Measurements from ENCODE around the gene CTBP2. TPM values are rescaled to one million over a fixed set of nuclear protein-coding genes. Genes with fewer than 3 reads are reported as not detected.

CTBP2 gene
- total and polyA plus RNA-seq, 8 donors: 71.2 to 90.0 (median 84.1) TPM

GRCh38 chr10:124996854-124997215 is 163.5 kb downstream of the CTBP2 start:
- H3K27ac ChIP-seq: no peak overlapping the region
- DNase-seq: peak in 1 of 4 donors; percentile 61
- ATAC-seq: no peak
- H3K9me3 ChIP-seq: no peaks in the 10 kb centered on the region
- H3K4me1 ChIP-seq: peaks cover 22 to 29% of the 10 kb centered on the region in 2 donors
- H3K36me3 ChIP-seq: peaks cover 0 to 100% of the 10 kb centered on the region in 2 donors
- intact Hi-C loops (cut with DNase I): no loop called here
- no peak overlapping the region for H3K4me3 ChIP-seq
- H3K27me3 ChIP-seq: no peaks in the 10 kb centered on the region
- TF ChIP-seq CTCF (IDR thresholded peaks at IDR 0.05): no peak

GRCh38 chr10:124996127-124996853 is 164.1 kb downstream of the CTBP2 start:
- intact Hi-C loops (cut with DNase I): no loop called here
- H3K4me3 ChIP-seq: no peak overlapping the region
- no peak for TF ChIP-seq CTCF (IDR thresholded peaks at IDR 0.05)
- H3K36me3 ChIP-seq: peaks cover 0 to 100% of the 10 kb centered on the region in 2 donors
- ATAC-seq (no peak), DNase-seq (peak in 2 of 4 donors; percentile 13 to 65)
- H3K27ac ChIP-seq: no peak overlapping the region
- H3K9me3 ChIP-seq: no peaks in the 10 kb centered on the region
- H3K27me3 ChIP-seq: no peaks in the 10 kb centered on the region
- H3K4me1 ChIP-seq: peaks cover 16 to 24% of the 10 kb centered on the region in 2 donors

- H3K4me3 ChIP-seq: no peak overlapping the region
- no peak for TF ChIP-seq CTCF (IDR thresholded peaks at IDR 0.05)
- no peak overlapping the region for H3K27ac ChIP-seq
- peaks cover 9 to 17% of the 10 kb centered on the region in 2 donors for H3K4me1 ChIP-seq
- no peaks in the 10 kb centered on the region for H3K9me3 ChIP-seq
- ATAC-seq (no peak), DNase-seq (peak in 1 of 4 donors; percentile 43)
- H3K27me3 ChIP-seq: no peaks in the 10 kb centered on the region
- intact Hi-C loops (cut with DNase I): no loop called here
- H3K36me3 ChIP-seq: peaks cover 0 to 100% of the 10 kb centered on the region in 2 donors
Measured at GRCh38 chr10:124995605-124996004, 164.8 kb downstream of the CTBP2 start.

- Histone ChIP-seq H3K36me3 (peaks cover 0 to 100% of the 10 kb centered on the region in 2 donors), H3K27ac (no peak overlapping the region)
Measured at GRCh38 chr10:124994573-124995473, 165.5 kb downstream of the CTBP2 start.

More at GRCh38 chr10:124994573-124995473, 165.5 kb downstream of the CTBP2 start:
- H3K27me3 ChIP-seq: no peaks in the 10 kb centered on the region
- H3K9me3 ChIP-seq: no peaks in the 10 kb centered on the region
- H3K4me1 ChIP-seq: peaks cover 2 to 9% of the 10 kb centered on the region in 2 donors
- intact Hi-C loops (cut with DNase I): no loop called here
- peak in 2 of 4 donors; percentile 34 to 65 for DNase-seq
- ATAC-seq: no peak
- TF ChIP-seq CTCF (IDR thresholded peaks at IDR 0.05): no peak
- no peak overlapping the region for H3K4me3 ChIP-seq

Measured in left lung (tissue), 10 donors.